Neural progenitor cell (in vitro differentiated cells): ENCODE data around the gene TEX53.

Source experiments
- EZH2 ChIP-seq: fragments of 200-600 bp; sonication (generic); IDR thresholded peaks from 2 replicates; pipeline ENCODE4 v1.6.1; 2017; ENCODE audit warnings: antibody characterized with exemption, mild to moderate bottlenecking, moderate library complexity
- EZH2phosphoT487 ChIP-seq: fragments of 200-600 bp; sonication (generic); IDR thresholded peaks from 2 replicates; pipeline ENCODE4 v1.6.1; 2017; ENCODE audit warnings: antibody characterized with exemption

DNA sequence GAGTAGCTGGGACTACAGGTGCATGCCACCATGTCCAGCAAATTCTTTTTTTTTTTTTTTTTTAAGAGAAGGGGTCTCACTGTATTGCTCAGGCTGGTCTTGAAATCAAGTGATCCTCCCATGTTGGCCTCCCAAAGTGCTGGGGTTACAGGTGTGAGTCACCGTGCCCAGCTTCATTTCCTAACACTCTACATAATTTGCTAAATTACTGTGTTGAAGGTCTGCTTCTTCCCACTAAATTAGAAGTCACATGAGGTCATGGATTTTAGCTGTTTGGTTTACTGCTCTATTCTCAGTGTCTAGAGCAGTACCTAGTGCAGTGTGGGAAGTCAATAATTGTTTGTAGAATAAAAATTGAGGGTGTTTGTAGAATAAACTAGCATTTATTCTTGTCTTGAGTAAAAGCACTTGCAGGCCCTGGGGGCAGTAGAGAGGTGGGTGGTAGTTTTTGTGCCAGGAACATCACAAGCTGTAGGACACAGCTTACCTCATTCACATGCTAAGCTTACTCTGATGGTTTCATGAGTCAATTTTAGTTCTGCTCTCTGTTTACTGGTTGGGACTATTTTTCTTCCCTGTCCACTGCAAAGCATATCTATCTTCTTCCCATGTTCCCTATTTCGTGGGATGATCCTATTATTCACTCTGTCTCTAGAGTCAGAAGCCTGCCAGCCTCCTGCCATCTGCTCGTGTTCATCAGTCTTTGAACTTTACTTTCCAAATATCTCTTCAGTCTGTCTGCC, 17.4 kb upstream of the TEX53 start:
- TF ChIP-seq EZH2phosphoT487 (no peak), EZH2 (no peak)
